GM12892 (cell line): ENCODE measurements around the gene GSK3A.

Experiments
- POLR2A ChIP-seq: IDR thresholded peaks from 2 replicates; pipeline ENCODE4 v1.6.1; 2011; ENCODE audit warnings: low read depth, low read length, control low read depth
- TAF1 ChIP-seq: IDR thresholded peaks from 2 replicates; pipeline ENCODE4 v1.6.1; 2011; ENCODE audit warnings: low read depth, mild to moderate bottlenecking, control low read depth, low read length, borderline replicate concordance

DNA sequence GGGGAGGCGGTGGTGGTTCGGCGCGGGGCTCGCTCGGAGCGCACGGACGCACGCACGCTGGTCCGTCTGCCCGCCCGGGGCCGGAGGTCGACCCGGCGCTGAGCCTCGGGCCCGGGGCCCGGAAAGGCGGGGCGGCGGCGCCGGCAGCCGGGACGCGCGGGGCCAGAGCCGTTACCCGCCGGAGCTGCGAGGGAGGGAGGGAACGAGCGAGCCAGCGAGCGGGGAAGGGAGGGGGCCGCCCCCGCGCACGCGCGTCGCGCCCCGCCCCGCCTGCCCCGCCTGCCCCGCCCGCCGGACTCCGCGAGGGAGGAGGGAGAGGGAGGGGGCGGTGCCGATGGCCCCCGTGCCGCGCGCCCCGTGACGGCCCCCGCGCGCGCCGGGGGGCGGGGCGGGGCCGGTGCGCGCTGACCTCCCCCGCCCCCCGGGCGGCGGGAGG lies 41.7 kb upstream of the GSK3A start:
- TF ChIP-seq POLR2A (peak; percentile 43; the same call in 1 of the 2 replicates), TAF1 (no peak)
